ENCODE data around the gene ANAPC4.

ANAPC4 gene

DNA sequence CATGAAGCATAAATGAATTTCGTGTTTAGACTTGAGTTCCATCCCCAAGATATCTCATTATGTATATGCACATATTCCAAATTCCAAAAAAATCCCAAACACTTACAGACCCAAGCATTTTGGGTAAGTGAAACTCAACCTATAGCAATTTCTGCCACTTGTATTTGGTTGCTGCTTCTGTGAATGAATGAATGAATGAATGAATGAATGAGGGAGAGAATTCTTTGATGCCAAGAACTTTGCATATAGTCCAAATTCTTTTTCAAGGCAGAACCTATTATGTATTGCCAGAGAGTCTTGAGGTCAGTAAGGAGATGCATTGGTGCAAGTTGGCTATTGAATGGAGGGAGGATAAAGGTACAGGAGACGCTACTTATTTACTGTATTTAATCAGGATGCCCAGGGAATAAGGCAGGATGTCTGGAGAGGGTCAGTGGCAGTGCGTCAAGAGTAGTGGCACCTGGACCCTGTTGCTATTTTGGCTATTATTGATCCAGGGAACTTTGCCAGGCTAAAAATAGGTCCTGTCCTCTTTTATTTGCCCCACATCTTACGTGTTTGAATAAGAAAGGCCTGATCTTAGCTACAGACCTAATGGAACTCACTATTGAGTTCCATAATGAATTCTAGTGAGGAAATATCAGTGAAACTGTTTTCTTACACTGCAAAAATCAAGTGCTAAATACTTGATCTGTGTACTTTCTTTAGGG is 33.9 kb downstream of the ANAPC4 start:
- H3K36me3 ChIP-seq (ENCODE audit: insufficient read depth, low read length) = peaks cover 59% of the 10 kb centered on the region

GRCh38 chr4:25413261-25413660 is 36.2 kb downstream of the ANAPC4 start:
- peaks cover 52% of the 10 kb centered on the region for H3K36me3 ChIP-seq (ENCODE audit: insufficient read depth, low read length)
- H3K4me2 ChIP-seq (ENCODE audit: low read length) = no peak overlapping the region
- no peaks in the 10 kb centered on the region for H3K9me2 ChIP-seq (ENCODE audit: low read depth, low read length)
- TF ChIP-seq EZH2 (IDR thresholded peaks at IDR 0.05; ENCODE audit: borderline replicate concordance, low read length) = no peak
- TF ChIP-seq, protein P1, sequence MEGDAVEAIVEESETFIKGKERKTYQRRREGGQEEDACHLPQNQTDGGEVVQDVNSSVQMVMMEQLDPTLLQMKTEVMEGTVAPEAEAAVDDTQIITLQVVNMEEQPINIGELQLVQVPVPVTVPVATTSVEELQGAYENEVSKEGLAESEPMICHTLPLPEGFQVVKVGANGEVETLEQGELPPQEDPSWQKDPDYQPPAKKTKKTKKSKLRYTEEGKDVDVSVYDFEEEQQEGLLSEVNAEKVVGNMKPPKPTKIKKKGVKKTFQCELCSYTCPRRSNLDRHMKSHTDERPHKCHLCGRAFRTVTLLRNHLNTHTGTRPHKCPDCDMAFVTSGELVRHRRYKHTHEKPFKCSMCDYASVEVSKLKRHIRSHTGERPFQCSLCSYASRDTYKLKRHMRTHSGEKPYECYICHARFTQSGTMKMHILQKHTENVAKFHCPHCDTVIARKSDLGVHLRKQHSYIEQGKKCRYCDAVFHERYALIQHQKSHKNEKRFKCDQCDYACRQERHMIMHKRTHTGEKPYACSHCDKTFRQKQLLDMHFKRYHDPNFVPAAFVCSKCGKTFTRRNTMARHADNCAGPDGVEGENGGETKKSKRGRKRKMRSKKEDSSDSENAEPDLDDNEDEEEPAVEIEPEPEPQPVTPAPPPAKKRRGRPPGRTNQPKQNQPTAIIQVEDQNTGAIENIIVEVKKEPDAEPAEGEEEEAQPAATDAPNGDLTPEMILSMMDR (IDR thresholded peaks at IDR 0.05; ENCODE audit: low read length) = no peak
- no peak overlapping the region for H3K9ac ChIP-seq (ENCODE audit: low read length)
- H3K27me3 ChIP-seq (ENCODE audit: insufficient read depth, low read length) = no peaks in the 10 kb centered on the region
- no peak overlapping the region for H3K27ac ChIP-seq (ENCODE audit: low read depth, low read length, poor library complexity, severe bottlenecking)
- no peak overlapping the region for H3K4me3 ChIP-seq (ENCODE audit: low read depth, low read length, poor library complexity, severe bottlenecking)
- no peaks in the 10 kb centered on the region for H3K4me1 ChIP-seq (ENCODE audit: insufficient read depth, low read length, severe bottlenecking)
- H4K20me1 ChIP-seq (ENCODE audit: insufficient read depth, low read length) = no peaks in the 10 kb centered on the region
- H3K9me3 ChIP-seq (ENCODE audit: low read length) = no peaks in the 10 kb centered on the region
- H2AFZ ChIP-seq (ENCODE audit: low read length) = no peak overlapping the region
- no peaks in the 10 kb centered on the region for H3K79me2 ChIP-seq (ENCODE audit: insufficient read depth, low read length)
- H3F3A ChIP-seq (ENCODE audit: insufficient read depth, low read length) = no peaks in the 10 kb centered on the region

More for the DNA sequence above, 33.9 kb downstream of the ANAPC4 start:
- TF ChIP-seq, protein P1 (IDR thresholded peaks at IDR 0.05; ENCODE audit: low read length) = no peak
- no peak for TF ChIP-seq EZH2 (IDR thresholded peaks at IDR 0.05; ENCODE audit: borderline replicate concordance, low read length)
- H3K4me2 ChIP-seq (ENCODE audit: low read length) = no peak overlapping the region
- H3F3A ChIP-seq (ENCODE audit: insufficient read depth, low read length) = no peaks in the 10 kb centered on the region
- no peak overlapping the region for H2AFZ ChIP-seq (ENCODE audit: low read length)
- H3K4me3 ChIP-seq (ENCODE audit: low read depth, low read length, poor library complexity, severe bottlenecking) = no peak overlapping the region
- no peak overlapping the region for H3K9ac ChIP-seq (ENCODE audit: low read length)
- H3K9me3 ChIP-seq (ENCODE audit: low read length) = no peaks in the 10 kb centered on the region
- H3K27ac ChIP-seq (ENCODE audit: low read depth, low read length, poor library complexity, severe bottlenecking) = no peak overlapping the region
- no peaks in the 10 kb centered on the region for H4K20me1 ChIP-seq (ENCODE audit: insufficient read depth, low read length)
- H3K9me2 ChIP-seq (ENCODE audit: low read depth, low read length) = no peaks in the 10 kb centered on the region
- H3K79me2 ChIP-seq (ENCODE audit: insufficient read depth, low read length) = no peaks in the 10 kb centered on the region
- H3K4me1 ChIP-seq (ENCODE audit: insufficient read depth, low read length, severe bottlenecking) = no peaks in the 10 kb centered on the region
- H3K27me3 ChIP-seq (ENCODE audit: insufficient read depth, low read length) = no peaks in the 10 kb centered on the region

DNA sequence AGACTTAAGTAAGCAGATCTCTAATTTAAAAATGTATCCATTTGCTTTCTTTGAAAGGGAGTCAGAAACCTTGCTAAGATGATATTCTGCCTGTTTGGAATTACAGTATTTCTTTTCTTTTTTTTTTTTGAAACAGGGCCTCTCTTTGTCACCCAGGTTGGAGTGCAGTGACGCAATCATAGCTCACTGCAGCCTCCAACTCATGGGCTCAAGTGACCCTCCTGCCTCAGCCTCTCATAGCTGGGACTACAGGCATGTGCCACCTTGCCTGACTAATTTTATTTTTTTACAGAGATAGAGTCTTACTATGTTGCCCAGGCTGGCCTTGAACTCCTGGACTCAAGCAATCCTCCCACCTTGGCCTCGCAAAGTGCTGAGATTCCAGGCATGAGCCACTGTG is 40.0 kb downstream of the ANAPC4 start:
- Histone ChIP-seq H3K27ac (ENCODE audit: low read depth, low read length, poor library complexity, severe bottlenecking) (no peak overlapping the region), H3K4me1 (ENCODE audit: insufficient read depth, low read length, severe bottlenecking) (no peaks in the 10 kb centered on the region), H4K20me1 (ENCODE audit: insufficient read depth, low read length) (no peaks in the 10 kb centered on the region), H3K9me2 (ENCODE audit: low read depth, low read length) (no peaks in the 10 kb centered on the region), H3F3A (ENCODE audit: insufficient read depth, low read length) (no peaks in the 10 kb centered on the region), H3K9me3 (ENCODE audit: low read length) (no peaks in the 10 kb centered on the region), H3K36me3 (ENCODE audit: insufficient read depth, low read length) (peaks cover 22% of the 10 kb centered on the region), H3K9ac (ENCODE audit: low read length) (no peak overlapping the region), H3K27me3 (ENCODE audit: insufficient read depth, low read length) (no peaks in the 10 kb centered on the region), H2AFZ (ENCODE audit: low read length) (no peak overlapping the region), H3K4me3 (ENCODE audit: low read depth, low read length, poor library complexity, severe bottlenecking) (no peak overlapping the region), H3K4me2 (ENCODE audit: low read length) (no peak overlapping the region), H3K79me2 (ENCODE audit: insufficient read depth, low read length) (no peaks in the 10 kb centered on the region)
- no peak for TF ChIP-seq EZH2 (IDR thresholded peaks at IDR 0.05; ENCODE audit: borderline replicate concordance, low read length)
- TF ChIP-seq, protein P1 (IDR thresholded peaks at IDR 0.05; ENCODE audit: low read length) = no peak

Measured in OCI-LY1 (cell line).